GM19351 (cell line): ENCODE data around the gene ITGA5.

Source experiments
- ATAC-seq: cut with Tn5 transposase; IDR thresholded peaks from one replicate; pipeline ENCODE4 v1.9.1; 2021; ENCODE audit warnings: mild to moderate bottlenecking, moderate library complexity; ENCODE audit not compliant: unreplicated experiment

ITGA5 gene

GRCh38 chr12:54412786-54413185, 6.3 kb downstream of the ITGA5 start:
- ATAC-seq, result no peak

GRCh38 chr12:54412348-54412747, 6.7 kb downstream of the ITGA5 start:
- ATAC-seq, result no peak

GRCh38 chr12:54411391-54412241, 7.5 kb downstream of the ITGA5 start:
- no peak for ATAC-seq

GRCh38 chr12:54409267-54409666, 9.8 kb downstream of the ITGA5 start:
- ATAC-seq, result no peak

GRCh38 chr12:54407183-54407905, 11.7 kb downstream of the ITGA5 start:
- ATAC-seq, result no peak

GRCh38 chr12:54405573-54405972, 13.5 kb downstream of the ITGA5 start:
- ATAC-seq, result no peak

- ATAC-seq, result no peak
Measured at GRCh38 chr12:54405106-54405505, 14.0 kb downstream of the ITGA5 start.

GRCh38 chr12:54404061-54405004, 14.7 kb downstream of the ITGA5 start:
- no peak for ATAC-seq

GRCh38 chr12:54401119-54401518, 17.9 kb downstream of the ITGA5 start:
- no peak for ATAC-seq

- no peak for ATAC-seq
Measured at GRCh38 chr12:54398995-54399793, 19.9 kb downstream of the ITGA5 start.

GRCh38 chr12:54398218-54398617, 20.8 kb downstream of the ITGA5 start:
- no peak for ATAC-seq

GRCh38 chr12:54397157-54397556, 21.9 kb downstream of the ITGA5 start:
- no peak for ATAC-seq

GRCh38 chr12:54395545-54395944, 23.5 kb downstream of the ITGA5 start:
- no peak for ATAC-seq

GRCh38 chr12:54394986-54395385, 24.1 kb downstream of the ITGA5 start:
- ATAC-seq, result no peak

- no peak for ATAC-seq
Measured at GRCh38 chr12:54394281-54394719, 24.8 kb downstream of the ITGA5 start.

GRCh38 chr12:54393743-54394142, 25.3 kb downstream of the ITGA5 start:
- no peak for ATAC-seq

- no peak for ATAC-seq
Measured at GRCh38 chr12:54393207-54393609, 25.9 kb downstream of the ITGA5 start.

- ATAC-seq, result no peak
Measured at GRCh38 chr12:54392485-54393206, 26.4 kb downstream of the ITGA5 start.
